Mammary epithelial cell (primary cell): ENCODE results near the gene TFB2M.

Experiments used
- EZH2 ChIP-seq: IDR thresholded peaks from 2 replicates; pipeline ENCODE4 v1.6.1; 2012; ENCODE audit warnings: low read length, inconsistent platforms, borderline replicate concordance
- TF ChIP-seq, protein P1 (sequence below), 2 donors: IDR thresholded peaks in 1 of 2; conservative IDR thresholded peaks in 1 of 2; 2 replicates each; pipeline ENCODE4 v1.5.1; 2011 to 2012; ENCODE audit warnings: inconsistent platforms in 2 of 2, low read length in 2 of 2, mild to moderate bottlenecking in 2 of 2, control low read depth in 1 of 2, low read depth in 1 of 2; ENCODE audit not compliant: insufficient read depth in 1 of 2; ENCODE audit errors: extremely low read depth in 1 of 2

DNA sequence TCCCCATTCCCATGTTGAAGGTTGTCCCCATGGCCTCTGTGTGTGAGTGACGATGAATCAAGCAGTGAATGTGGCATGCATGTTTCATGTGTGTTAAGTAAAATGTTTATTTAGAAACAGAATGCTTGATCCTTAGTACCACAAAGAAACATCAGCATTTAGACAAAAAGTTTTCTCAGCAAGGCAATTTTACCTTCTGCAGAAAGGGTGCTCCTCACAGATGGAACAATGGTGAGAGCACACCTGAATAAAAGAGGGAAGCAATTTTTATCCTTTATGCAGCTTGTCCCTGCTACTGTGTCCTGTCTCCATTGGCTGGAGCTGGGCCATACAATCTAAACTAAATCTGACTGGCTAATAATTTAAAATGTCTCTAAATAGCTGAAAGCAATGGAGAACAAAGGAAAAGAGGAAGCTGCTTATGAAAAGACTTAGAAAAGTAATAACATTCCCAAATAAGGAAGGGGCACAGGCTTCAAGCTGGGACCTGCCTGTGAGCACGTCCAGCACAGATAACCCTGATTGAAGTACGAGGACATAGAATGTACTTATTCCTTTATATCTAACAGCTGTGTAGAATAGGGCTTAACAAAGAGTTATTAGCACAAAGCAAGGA, 50.6 kb downstream of the TFB2M start:
- no peak for TF ChIP-seq EZH2
- TF ChIP-seq, protein P1, sequence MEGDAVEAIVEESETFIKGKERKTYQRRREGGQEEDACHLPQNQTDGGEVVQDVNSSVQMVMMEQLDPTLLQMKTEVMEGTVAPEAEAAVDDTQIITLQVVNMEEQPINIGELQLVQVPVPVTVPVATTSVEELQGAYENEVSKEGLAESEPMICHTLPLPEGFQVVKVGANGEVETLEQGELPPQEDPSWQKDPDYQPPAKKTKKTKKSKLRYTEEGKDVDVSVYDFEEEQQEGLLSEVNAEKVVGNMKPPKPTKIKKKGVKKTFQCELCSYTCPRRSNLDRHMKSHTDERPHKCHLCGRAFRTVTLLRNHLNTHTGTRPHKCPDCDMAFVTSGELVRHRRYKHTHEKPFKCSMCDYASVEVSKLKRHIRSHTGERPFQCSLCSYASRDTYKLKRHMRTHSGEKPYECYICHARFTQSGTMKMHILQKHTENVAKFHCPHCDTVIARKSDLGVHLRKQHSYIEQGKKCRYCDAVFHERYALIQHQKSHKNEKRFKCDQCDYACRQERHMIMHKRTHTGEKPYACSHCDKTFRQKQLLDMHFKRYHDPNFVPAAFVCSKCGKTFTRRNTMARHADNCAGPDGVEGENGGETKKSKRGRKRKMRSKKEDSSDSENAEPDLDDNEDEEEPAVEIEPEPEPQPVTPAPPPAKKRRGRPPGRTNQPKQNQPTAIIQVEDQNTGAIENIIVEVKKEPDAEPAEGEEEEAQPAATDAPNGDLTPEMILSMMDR (conservative IDR thresholded peaks at IDR 0.05 in 1 of 2, IDR thresholded peaks at IDR 0.05 in 1 of 2; ENCODE audit: extremely low read depth in 1 of 2, insufficient read depth in 1 of 2, low read depth in 1 of 2, low read length in 2 of 2): no peak
